RWPE2 (cell line): Measurements from ENCODE around the gene RBM6.

Experiments used
- ATAC-seq: fragments of 200-7000 bp; cut with Tn5 transposase; 3 replicates; pipeline ENCODE4 v1.9.1; 2021; ENCODE audit warnings: low read depth
- DNase-seq: peaks from one replicate; pipeline ENCODE4 v3.0.0-alpha.2; 2020; ENCODE audit warnings: low spot score
- H3K27ac ChIP-seq: fragments of 450-650 bp; 2 replicates; pipeline ENCODE4 v1.5.1; 2017; ENCODE audit warnings: mild to moderate bottlenecking; ENCODE audit not compliant: poor library complexity, severe bottlenecking
- H3K27me3 ChIP-seq: fragments of 250-450 bp; sonication (Bioruptor Pico); 2 replicates; pipeline ENCODE4 v1.5.1; 2021; ENCODE audit warnings: mild to moderate bottlenecking, moderate library complexity; ENCODE audit not compliant: insufficient read depth, poor library complexity, severe bottlenecking
- H3K36me3 ChIP-seq: fragments of 250-450 bp; sonication (Bioruptor Pico); 2 replicates; pipeline ENCODE4 v1.5.1; 2020; ENCODE audit warnings: low read depth, mild to moderate bottlenecking, moderate library complexity
- H3K4me1 ChIP-seq: fragments of 250-450 bp; sonication (Bioruptor Pico); 2 replicates; pipeline ENCODE4 v1.5.1; 2021; ENCODE audit warnings: mild to moderate bottlenecking, moderate library complexity; ENCODE audit not compliant: insufficient read depth, poor library complexity, severe bottlenecking
- H3K4me3 ChIP-seq: fragments of 250-450 bp; sonication (Bioruptor Pico); 2 replicates; pipeline ENCODE4 v1.5.1; 2021; ENCODE audit warnings: mild to moderate bottlenecking, moderate library complexity; ENCODE audit not compliant: severe bottlenecking
- H3K9me3 ChIP-seq: fragments of 250-450 bp; sonication (Bioruptor Pico); 2 replicates; pipeline ENCODE4 v1.5.1; 2021; ENCODE audit warnings: mild to moderate bottlenecking, moderate library complexity; ENCODE audit not compliant: severe bottlenecking
- TF ChIP-seq, protein P1 (sequence below): fragments of 450-650 bp; IDR thresholded peaks from one replicate; pipeline ENCODE4 v1.5.1; 2017; ENCODE audit warnings: mild to moderate bottlenecking, moderate library complexity; ENCODE audit not compliant: poor library complexity, severe bottlenecking

Gene RBM6

DNA sequence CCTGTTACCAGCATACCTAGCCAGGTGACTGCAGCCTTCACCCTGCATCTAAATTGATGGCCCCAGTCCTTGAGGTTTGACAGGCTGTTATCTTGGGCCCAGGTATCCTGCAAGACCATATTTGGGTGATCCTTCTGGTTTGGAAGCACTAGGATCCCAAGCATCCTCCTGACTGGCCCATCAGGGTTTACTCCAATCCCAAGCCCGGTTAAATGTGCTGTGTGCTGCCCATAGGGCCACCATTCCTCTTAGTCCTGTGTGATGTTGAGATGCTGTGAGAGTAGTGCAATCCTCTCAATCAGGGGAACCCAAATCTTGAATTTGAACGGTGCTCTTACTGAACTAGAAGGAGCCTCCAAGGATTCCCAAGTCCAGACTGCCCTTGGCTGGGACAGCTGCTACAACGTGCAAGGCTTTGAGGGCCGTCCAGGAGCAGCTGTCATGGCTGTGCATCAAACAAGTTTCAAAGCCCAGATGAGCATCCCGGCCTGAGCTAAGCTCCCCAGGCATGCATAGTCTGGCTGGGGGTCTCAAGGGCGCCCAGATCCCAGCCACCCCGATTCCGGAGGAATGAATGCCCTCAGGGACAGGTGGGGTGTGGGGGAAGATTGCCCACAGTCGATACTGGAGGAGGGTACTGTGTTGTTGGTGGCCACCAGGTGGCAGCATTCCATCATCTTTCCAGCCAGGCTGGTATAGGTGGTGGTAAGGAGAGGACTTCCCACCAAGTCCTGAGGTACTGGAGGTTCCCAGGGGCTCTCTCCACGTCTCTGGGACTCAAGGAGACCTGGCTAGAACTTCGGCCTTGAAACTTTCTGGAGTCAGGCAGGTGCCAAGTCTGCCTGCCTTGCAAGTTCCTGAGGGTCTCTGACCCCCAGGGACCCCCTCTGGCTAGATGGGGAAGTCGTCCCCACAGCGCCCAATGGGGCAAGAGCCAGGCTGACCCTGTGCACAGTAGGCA lies 181.4 kb downstream of the RBM6 start:
- Histone ChIP-seq H3K4me3 (no peak overlapping the region), H3K36me3 (peaks cover 28% of the 10 kb centered on the region), H3K9me3 (no peaks in the 10 kb centered on the region), H3K4me1 (peaks cover 14% of the 10 kb centered on the region), H3K27ac (no peak overlapping the region), H3K27me3 (no peaks in the 10 kb centered on the region)
- no peak for DNase-seq
- ATAC-seq = peak; percentile 82
- TF ChIP-seq, protein P1, sequence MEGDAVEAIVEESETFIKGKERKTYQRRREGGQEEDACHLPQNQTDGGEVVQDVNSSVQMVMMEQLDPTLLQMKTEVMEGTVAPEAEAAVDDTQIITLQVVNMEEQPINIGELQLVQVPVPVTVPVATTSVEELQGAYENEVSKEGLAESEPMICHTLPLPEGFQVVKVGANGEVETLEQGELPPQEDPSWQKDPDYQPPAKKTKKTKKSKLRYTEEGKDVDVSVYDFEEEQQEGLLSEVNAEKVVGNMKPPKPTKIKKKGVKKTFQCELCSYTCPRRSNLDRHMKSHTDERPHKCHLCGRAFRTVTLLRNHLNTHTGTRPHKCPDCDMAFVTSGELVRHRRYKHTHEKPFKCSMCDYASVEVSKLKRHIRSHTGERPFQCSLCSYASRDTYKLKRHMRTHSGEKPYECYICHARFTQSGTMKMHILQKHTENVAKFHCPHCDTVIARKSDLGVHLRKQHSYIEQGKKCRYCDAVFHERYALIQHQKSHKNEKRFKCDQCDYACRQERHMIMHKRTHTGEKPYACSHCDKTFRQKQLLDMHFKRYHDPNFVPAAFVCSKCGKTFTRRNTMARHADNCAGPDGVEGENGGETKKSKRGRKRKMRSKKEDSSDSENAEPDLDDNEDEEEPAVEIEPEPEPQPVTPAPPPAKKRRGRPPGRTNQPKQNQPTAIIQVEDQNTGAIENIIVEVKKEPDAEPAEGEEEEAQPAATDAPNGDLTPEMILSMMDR = peak; percentile 82

DNA sequence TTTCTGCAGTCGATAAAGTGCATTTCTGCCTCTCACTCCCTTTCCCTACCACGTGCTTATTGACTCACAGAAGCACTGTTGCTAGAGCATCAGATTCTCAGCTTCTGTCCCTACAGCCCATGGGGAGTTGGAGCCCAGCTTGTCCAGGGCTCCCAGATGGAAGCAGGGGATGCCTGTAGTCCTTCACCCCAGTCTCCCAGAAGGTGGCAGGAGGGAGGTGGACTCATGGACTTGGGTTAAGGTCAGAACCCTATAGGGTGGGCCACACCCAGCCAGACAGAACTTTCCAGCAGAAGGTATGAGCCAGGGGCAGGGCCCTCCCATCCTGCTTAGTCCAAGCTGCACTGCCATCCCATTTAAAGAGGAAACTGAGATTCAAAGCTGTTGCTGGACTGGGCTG lies 182.1 kb downstream of the RBM6 start:
- H3K4me1 ChIP-seq = peaks cover 14% of the 10 kb centered on the region
- H3K4me3 ChIP-seq = no peak overlapping the region
- no peak overlapping the region for H3K27ac ChIP-seq
- H3K9me3 ChIP-seq = no peaks in the 10 kb centered on the region
- DNase-seq (no peak), ATAC-seq (peak; percentile 8)
- no peaks in the 10 kb centered on the region for H3K27me3 ChIP-seq
- peaks cover 20% of the 10 kb centered on the region for H3K36me3 ChIP-seq
- TF ChIP-seq, protein P1 = peak; percentile 16

DNA sequence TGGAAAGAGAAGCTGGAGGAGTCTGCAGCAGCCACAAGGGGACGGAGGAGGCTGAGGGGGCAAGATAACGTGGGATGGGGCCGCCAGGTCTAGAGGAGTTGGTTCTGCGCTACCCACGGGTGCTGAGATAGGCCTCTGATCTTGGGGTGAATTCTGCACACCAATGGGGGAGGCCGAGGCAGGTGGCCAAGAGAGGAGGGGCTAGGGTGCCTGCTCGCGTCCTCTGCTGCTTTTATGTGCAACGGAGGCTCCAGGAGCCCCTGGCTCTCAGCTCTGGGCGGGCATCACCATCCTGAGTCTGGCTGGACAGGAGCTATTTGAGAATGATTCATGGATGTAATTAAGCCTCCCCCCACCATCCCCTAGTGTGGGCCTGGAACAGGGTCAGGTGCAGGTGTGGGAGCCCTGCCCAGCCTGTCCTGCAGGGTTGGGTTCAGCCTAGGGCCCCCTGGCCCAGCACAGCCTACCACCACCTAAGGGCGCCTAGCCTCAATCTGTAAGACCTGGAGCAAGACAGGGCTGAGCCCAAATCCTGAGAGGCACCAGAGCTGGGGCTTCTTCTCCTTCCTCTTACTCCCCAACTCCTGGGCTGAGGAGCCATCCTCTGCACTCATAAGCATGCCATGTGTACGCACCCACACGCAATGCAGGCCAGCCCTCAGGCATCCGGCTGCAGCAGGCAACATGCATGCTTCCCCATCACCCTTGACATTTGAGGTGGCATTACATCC lies 182.9 kb downstream of the RBM6 start:
- H3K36me3 ChIP-seq = peaks cover 13% of the 10 kb centered on the region
- no peak for ATAC-seq
- H3K4me1 ChIP-seq = peaks cover 14% of the 10 kb centered on the region
- H3K27me3 ChIP-seq = no peaks in the 10 kb centered on the region
- TF ChIP-seq, protein P1 = no peak
- no peak overlapping the region for H3K27ac ChIP-seq
- DNase-seq = no peak
- H3K4me3 ChIP-seq = no peak overlapping the region
- no peaks in the 10 kb centered on the region for H3K9me3 ChIP-seq

DNA sequence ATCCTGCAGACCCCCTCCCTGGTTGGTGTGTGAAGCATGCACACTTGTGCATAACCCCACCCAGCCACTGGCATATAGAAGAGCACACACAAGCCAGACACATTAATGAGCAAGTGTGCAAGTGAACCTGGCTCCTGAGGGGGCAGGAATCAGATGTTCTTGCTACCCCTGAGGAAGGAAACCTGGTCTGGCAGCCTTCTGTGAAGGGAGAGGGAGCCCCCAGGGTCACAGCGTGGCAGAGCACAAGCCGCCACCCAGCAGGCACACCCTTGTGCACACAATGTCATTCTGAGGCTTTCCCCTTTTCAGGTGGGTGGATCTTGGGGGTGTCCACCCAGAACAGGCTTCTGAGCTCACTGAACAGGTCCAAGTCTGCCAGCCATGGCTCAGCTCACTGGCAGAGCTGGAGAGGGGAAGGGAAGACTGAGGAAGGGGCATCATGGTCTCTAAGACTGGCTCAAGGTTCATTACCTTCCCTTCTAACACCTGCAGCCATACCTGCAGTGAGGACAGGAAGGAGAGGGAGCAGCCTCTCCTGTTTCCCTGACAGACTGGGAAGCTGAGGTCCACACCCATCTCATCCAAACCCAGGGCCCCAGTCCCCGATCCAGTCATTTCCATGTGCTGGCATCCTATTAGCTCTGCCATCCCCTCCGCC lies 183.6 kb downstream of the RBM6 start:
- Histone ChIP-seq H3K9me3 (no peaks in the 10 kb centered on the region), H3K36me3 (peaks cover 6% of the 10 kb centered on the region), H3K27me3 (no peaks in the 10 kb centered on the region), H3K4me1 (peaks cover 14% of the 10 kb centered on the region), H3K27ac (peak overlapping the region; percentile 31), H3K4me3 (no peak overlapping the region)
- TF ChIP-seq, protein P1 = no peak
- no peak for DNase-seq
- peak; percentile 4; the same call in 1 of the 3 replicates for ATAC-seq
